NCI-H2196 (cell line): Measurements from ENCODE around the gene MFSD11.
"Not testable (repeated sequence)": the region's sequence is repeated elsewhere in the genome, so short reads cannot be mapped to it uniquely, and the experiment has no call there.

ENCODE experiments used
- DNase-seq: peaks from one replicate; lab custom pipeline; 2025; ENCODE audit not compliant: unreplicated experiment; lab: John Stamatoyannopoulos, UW

The MFSD11 gene

GRCh38 chr17:76745785-76746184 is 7.9 kb downstream of the MFSD11 start:
- DNase-seq: not testable (repeated sequence)

- no peak for DNase-seq
Observed at GRCh38 chr17:76747716-76748363, 9.9 kb downstream of the MFSD11 start.

DNA sequence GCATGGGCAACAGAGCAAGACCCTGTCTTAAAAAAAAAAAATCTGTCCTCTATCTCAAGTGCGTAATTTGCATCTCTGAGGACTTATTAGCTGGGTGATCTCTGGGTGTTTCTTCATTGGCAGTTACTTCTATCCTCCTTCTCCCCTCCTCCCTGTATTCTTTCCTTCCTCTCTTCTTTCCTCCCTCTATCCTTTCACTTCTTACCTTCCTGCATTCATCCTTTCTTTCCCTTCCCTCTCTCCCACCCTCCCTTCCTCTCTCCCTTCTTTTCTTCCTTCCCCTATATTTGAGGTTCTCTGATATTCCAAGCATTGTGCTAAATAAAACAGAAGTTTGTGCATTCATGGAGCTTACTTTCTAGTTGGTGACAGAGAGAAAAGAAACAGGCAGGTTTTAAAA is 10.7 kb downstream of the MFSD11 start:
- no peak for DNase-seq

DNA sequence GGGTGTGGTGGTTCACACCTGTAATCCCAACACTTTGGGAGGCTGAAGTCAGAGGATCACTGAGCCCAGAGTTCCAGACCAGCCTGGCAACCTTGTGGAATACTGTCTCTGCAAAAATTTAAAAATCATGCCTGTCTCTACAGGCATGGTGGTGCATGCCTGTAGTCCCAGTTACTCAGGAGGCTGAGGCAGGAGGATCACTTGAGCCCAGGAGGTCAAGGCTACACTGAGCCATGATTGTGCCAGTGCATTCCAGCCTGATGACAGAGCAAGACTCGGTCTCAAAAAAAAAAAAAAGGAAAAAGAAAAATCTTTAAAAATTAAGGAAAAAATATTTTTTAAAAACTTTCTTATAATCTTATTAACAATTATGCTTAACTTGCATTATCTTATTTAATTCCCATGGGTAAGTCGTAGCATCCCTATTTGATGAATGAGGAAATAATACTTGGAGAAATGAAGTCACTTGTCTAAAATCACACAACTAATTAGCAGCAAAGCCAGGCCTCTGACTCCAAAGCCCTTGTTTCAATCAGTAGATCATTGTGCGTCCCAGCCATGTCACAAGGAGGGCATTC is 13.6 kb downstream of the MFSD11 start:
- DNase-seq: no peak

DNA sequence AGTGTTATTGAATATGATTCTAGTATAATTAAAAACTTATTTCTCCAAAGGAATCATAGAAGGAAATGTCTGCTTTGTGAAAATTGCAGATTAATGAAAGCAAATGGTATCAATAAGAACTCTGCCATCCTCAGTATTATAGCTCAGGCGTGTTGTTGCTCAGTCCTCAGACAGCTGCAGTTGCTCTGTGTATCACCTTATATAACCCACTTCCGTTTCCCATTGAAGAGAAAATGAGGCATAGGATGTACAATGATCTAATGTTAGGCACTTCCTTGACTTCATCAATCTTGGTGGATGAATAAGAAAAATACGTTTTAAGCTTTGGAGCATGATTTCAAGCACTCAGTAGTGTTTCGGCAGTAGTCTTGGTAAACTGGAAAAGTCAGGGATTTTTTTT is 14.1 kb downstream of the MFSD11 start:
- DNase-seq: no peak

- no peak for DNase-seq
Observed at GRCh38 chr17:76753061-76753961, 15.4 kb downstream of the MFSD11 start.

DNA sequence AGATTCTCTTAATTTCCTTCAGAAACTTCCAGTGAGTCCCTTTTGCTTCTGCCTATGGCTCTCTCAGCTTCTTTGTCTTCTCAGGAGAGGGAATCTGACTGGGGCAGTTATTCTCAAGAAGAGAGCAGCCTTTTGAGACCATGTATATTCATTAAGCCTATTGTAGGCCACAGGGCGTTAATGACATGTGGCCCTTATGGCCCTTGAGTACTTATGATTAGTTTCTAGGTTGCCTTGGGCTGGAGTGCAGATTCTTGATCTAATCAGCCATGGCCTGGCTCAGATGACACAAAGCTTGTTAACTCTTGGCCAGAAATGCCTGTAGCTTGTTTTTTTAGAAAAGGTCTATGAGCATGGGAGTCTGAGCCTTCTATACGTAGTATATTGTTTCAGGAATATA is 17.4 kb downstream of the MFSD11 start:
- no peak for DNase-seq

GRCh38 chr17:76757256-76757655 is 19.3 kb downstream of the MFSD11 start:
- DNase-seq: no peak

DNA sequence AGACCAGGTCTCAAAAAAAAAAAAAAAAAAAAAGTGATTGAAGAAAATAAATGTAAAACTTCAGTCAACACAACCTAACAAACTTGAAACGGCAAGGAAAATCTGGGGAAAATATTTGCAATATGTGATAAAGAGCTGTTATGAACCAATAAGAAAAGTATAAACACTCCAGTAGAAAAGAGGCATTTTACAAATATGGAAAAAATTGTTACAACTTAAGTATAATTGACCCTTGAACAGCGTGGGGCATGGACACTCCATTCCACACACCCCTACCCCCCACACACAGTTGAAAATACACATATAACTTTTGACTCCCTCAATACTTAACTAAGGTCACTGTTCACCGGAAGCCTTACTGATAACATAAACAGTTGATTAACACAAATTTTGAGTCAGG is 20.7 kb downstream of the MFSD11 start:
- DNase-seq: no peak

DNA sequence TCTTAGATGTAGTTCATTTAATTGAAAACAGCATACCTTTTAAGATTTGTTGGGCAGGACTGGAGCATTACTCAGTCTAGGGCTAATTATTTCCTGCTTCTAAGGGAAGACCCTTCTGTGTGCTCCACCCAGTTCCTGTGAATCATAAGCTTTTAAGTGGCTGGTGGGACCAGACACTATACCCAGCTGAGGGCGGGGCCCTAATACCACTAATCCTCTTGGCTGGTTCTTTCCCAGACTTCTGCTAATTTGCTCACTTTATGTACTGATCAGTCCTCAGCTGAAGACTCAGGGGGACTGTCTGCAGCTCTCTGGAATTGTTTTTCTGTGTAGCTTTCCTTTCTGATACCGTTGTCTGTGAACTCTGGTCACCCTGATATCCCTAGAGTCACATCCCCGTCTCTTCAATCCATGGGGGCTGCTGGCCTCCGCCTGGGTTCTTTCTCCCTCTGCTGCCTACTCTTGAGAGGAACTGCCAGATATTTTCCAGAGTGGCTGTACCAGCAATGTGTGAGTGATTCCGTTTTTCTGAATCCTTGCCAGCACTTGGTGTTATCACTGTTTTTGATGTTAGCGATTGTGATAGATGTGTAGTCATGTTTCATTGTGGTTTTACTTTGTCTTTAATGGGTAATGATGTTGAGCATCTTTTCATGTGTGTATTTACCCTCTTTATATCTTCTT is 35.1 kb downstream of the MFSD11 start:
- DNase-seq: peak; percentile 65

DNA sequence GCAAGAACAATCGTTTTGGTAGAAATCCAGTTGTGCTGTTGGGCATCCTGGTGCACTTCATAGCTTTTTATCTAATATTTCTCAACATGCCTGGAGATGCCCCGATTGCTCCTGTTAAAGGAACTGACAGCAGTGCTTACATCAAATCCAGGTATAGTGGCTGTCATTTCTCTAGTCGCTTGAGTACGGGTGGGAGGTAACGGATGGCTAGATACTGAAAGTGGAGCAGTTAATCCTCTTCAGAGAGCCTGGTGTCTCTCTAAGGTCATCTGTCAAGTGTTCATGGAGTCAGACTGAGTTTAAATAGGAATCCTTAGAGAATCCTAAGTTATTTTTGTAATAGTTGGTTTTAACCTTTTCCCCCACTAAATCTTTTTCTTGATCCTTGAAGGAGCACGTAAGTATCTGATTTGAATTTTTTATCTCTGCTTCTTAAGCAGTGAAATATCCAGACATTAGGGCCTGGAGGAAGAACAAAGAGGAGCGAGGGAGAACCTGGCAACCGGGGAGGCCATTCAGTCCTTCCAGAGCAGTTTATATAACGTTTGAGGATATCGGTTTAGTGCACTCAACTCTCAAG is 37.2 kb downstream of the MFSD11 start:
- no peak for DNase-seq

DNA sequence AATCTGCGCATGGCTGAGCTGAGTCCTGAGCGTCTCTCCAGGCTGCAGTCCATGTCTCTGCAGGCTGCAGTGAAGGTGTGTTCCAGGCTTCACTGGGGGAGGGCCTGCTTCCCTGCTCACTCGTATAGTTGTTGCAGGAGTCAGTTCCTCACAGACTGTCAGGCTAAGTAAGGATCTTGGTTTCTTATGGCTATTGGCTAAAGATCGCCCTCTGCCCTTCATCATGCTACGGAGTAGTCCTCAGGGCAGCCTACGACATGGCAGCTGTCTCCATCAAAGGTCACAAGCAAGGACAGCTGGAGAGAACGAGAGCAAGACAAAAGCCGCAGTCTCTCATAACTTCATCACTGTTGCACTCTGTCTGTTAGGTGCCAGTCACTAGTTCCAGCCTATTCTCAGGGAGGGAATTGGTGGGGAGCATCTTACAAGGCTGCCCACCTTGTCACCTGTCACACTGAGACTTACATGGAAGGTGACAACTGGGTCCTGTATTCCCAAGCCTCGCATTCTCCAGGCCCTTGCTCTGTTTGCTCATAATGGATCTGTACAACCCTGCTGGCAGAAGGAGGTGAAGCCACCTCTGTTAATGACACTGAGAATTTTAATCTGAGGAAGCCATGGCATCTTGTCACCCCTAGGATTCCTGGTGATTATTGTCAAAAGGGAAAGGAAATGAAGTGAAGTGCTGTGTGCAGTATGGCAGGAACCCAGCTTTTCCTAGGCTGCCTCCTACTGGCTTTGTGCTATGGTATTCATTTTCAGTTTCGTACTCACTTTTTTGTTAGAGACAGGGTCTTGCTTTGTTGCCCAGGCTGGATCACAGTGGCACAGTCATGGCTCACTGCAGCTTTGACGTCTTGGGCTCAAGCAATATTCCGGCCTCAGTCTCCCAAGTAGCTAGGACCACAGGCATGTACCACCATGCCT is 43.4 kb downstream of the MFSD11 start:
- no peak for DNase-seq

DNA sequence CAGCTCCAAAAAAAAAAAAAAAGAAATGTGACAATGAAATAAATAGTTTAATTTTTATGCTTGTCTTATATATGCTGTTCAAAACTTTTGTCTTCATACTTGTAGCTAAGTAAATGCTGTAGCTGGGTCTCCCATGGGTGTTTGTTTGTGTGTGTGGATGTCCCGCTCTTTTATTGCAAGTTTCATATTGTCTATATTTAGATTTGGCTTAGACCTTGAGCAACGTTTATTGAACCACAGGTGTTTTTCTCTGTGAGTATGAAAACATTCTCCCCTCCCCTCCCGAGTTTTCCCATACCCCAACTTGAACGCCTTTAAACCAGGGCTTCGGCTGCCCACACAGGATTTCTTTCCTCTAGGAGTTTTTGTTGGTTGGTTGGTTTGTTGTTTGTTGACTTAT is 45.2 kb downstream of the MFSD11 start:
- DNase-seq: no peak

GRCh38 chr17:76784926-76785325 is 47.0 kb downstream of the MFSD11 start:
- no peak for DNase-seq

- DNase-seq: not testable (repeated sequence)
Observed at GRCh38 chr17:76787866-76788265, 49.9 kb downstream of the MFSD11 start.

DNA sequence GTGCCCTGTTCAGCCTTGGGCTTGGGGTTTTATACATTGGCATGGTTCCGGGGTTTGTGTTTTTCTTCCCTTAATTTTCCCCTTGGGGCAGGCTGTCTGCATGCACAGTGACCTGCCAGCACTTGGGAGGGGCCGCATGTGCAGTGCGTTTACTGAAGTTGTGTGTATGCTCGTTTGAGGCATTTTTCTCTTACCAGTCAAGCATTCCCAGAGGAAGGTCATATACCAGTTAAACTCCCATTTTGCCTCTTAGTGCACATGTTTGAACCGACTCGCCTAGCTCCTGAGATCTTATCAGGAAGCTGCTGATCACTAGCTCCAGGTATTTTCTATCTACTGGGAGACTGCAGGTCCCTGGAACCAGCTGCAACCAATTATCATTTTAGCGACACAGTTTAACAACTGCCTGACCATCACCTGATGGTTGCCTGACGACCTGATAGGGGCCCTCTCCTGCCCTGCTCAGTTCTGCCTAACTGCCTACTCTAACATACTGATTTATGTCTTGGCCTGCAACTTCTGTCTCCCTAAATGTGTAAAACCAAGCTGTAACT is 51.4 kb downstream of the MFSD11 start:
- DNase-seq: no peak

DNA sequence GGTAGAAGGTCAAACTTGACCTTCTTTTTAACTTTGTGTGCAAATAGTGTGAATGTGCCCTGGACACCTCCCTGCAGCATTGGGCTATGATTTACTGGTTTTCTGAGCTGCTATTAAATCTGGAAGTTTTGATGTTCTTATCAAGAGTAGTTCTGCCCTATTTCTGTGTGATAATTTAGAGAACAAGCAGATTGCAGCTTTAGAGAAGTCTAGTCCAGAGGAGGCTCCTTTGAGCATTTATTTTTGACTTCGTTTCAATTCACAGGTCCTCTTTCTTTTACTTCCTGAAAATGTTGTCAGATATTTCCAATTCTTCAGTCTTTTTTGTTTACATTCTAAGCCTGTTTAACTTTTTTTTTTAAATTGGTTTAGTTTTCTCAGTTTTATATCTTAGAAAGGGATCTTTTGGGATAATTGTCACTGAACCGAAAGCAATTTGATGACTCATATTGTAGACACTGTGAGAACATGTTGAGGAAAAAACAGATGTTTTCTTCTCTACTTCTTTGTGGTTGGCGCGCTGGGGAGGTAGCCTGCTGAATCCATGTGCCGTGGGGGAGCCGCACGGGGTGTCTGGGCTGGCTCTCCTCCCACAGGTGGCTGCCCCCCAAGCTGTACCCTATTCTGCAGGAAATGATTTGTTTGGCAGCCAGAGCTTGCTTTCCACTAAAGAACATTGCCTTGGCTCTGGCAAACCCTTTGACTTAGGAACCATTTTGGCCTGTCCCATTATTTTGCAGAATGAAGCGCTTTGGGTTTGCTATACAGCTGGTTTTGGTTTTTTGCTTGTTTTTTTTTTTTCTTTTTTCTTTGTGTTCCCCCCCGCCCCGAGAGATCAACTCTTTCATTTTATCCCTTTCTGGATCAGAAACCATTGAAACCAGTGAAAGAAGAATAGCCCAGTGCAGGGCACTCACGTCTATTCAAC is 53.4 kb downstream of the MFSD11 start:
- no peak for DNase-seq

GRCh38 chr17:76792348-76792747 is 54.4 kb downstream of the MFSD11 start:
- no peak for DNase-seq

DNA sequence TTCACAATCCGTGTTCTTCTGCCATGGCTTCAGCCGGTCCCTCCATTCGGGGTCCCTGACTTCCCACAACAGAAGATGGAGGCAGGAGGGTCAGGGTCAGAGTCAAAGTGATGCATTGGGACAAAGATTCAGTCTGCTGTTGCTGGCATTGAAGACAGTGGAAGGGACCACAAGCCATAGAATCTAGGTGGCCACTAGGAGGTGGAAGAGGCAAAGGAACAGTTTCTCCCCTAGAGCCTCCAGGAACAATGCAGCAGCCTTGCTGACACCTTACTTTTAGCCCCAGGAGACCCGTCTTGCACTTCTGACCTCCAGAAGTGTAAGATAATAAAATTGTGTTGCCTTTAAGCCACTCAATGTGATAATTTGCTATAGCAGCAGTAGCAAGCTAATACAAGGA is 55.9 kb downstream of the MFSD11 start:
- peak; percentile 61 for DNase-seq
